Measurements from ENCODE around the gene KLHL6. TPM values are rescaled to one million over a fixed set of nuclear protein-coding genes. Genes with fewer than 3 reads are reported as not detected.
A peak's percentile ranks its signal among the peaks of the same experiment; 100 is the strongest.

Gene KLHL6
- total and polyA plus RNA-seq, 2 of the 13 experiments (the other 11 are each of a cell fraction or from before 2014, with no cell fraction given): not detected

DNA sequence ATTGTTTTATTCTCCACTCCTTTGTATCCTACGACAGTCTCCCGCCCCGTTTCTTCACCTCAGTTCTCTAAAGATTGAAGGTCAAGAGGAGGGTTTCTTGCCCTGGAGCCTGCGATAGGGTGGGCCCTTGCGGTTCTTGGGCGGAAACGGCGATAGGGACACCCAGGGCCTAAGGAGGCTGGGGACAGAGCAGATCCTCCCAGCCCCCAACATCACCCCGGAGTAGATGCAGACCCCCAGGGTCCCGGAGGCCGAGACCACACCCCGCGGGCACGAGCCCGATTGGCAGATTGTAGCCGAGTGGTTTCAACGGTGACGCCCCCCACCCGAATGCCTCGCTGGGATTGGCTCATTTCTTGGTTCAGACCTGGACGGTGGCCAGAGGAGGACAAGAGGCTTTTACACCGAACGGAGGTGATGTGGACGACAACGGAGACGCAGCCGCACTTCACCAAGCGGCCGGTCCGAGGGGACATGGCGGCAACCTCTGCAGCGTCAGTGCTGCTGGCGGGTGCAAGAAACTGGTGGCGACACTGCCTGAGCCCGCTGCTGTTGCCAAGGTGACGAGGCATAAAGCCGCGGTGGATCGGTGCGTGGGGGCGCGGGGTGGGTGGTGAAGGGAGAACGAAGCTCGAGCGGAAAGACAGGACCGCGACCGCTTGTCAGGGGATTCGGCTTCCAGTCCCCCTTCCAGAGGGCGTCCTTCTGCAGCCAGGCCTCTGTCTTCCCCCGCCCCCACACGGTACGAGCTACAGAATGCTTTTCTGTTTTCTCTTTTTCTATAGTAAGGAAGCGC lies 108.1 kb downstream of the KLHL6 start (continued):
- peak; percentile 57; the same call in 1 of the 2 replicates for TF ChIP-seq EHMT2 (IDR thresholded peaks at IDR 0.05; ENCODE audit: borderline replicate concordance, low read depth, low read length)
- TF ChIP-seq PITX1 (CRISPR knock-in tag; IDR thresholded peaks at IDR 0.05): 0 out of 2 replicates have a peak, but pooled peaks have one; percentile 63
- no peak for TF ChIP-seq ZFP37 (CRISPR knock-in tag; IDR thresholded peaks at IDR 0.05; ENCODE audit: borderline replicate concordance)
- no peak for TF ChIP-seq SRSF9 (IDR thresholded peaks at IDR 0.05; ENCODE audit: borderline replicate concordance, insufficient read depth, low read depth, low read length, poor library complexity, severe bottlenecking)
- TF ChIP-seq, protein P1, sequence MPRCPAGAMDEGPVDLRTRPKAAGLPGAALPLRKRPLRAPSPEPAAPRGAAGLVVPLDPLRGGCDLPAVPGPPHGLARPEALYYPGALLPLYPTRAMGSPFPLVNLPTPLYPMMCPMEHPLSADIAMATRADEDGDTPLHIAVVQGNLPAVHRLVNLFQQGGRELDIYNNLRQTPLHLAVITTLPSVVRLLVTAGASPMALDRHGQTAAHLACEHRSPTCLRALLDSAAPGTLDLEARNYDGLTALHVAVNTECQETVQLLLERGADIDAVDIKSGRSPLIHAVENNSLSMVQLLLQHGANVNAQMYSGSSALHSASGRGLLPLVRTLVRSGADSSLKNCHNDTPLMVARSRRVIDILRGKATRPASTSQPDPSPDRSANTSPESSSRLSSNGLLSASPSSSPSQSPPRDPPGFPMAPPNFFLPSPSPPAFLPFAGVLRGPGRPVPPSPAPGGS (CRISPR knock-in tag; IDR thresholded peaks at IDR 0.05): peak; percentile 85; the same call in 1 of the 2 replicates
- TF ChIP-seq EEA1 (CRISPR knock-in tag; IDR thresholded peaks at IDR 0.05; ENCODE audit: borderline replicate concordance): no peak
- TF ChIP-seq, protein P2, sequence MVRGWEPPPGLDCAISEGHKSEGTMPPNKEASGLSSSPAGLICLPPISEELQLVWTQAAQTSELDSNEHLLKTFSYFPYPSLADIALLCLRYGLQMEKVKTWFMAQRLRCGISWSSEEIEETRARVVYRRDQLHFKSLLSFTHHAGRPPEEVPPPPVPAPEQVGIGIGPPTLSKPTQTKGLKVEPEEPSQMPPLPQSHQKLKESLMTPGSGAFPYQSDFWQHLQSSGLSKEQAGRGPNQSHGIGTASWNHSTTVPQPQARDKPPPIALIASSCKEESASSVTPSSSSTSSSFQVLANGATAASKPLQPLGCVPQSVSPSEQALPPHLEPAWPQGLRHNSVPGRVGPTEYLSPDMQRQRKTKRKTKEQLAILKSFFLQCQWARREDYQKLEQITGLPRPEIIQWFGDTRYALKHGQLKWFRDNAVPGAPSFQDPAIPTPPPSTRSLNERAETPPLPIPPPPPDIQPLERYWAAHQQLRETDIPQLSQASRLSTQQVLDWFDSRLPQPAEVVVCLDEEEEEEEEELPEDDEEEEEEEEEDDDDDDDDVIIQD (CRISPR knock-in tag; IDR thresholded peaks at IDR 0.05; ENCODE audit: low read depth): peak; percentile 94
- peak; percentile 60; the same call in 1 of the 2 replicates for TF ChIP-seq ZNF678 (CRISPR knock-in tag; IDR thresholded peaks at IDR 0.05)
- peak; percentile 94; the same call in 1 of the 2 replicates for TF ChIP-seq FOXC1 (CRISPR knock-in tag; IDR thresholded peaks at IDR 0.05; ENCODE audit: borderline replicate concordance)
- no peak for TF ChIP-seq ZBTB1 (CRISPR knock-in tag; IDR thresholded peaks at IDR 0.05; ENCODE audit: borderline replicate concordance)
- no peak for TF ChIP-seq ZNF431 (CRISPR knock-in tag; IDR thresholded peaks at IDR 0.05; ENCODE audit: borderline replicate concordance, low read depth)
- TF ChIP-seq ZBTB7B (CRISPR knock-in tag; IDR thresholded peaks at IDR 0.05): peak; percentile 98
- no peak for TF ChIP-seq ZEB1 (IDR thresholded peaks at IDR 0.05; ENCODE audit: insufficient replicate concordance, low read depth)
- TF ChIP-seq ERF (CRISPR knock-in tag; IDR thresholded peaks at IDR 0.05): peak; percentile 80; the same call in 1 of the 2 replicates
- TF ChIP-seq, protein P3, sequence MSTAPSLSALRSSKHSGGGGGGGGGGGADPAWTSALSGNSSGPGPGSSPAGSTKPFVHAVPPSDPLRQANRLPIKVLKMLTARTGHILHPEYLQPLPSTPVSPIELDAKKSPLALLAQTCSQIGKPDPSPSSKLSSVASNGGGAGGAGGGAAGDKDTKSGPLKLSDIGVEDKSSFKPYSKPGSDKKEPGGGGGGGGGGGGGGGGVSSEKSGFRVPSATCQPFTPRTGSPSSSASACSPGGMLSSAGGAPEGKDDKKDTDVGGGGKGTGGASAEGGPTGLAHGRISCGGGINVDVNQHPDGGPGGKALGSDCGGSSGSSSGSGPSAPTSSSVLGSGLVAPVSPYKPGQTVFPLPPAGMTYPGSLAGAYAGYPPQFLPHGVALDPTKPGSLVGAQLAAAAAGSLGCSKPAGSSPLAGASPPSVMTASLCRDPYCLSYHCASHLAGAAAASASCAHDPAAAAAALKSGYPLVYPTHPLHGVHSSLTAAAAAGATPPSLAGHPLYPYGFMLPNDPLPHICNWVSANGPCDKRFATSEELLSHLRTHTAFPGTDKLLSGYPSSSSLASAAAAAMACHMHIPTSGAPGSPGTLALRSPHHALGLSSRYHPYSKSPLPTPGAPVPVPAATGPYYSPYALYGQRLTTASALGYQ (CRISPR knock-in tag; IDR thresholded peaks at IDR 0.05): peak; percentile 45; the same call in 1 of the 2 replicates
- TF ChIP-seq ZNF468 (CRISPR knock-in tag; IDR thresholded peaks at IDR 0.05): no peak
- no peak for TF ChIP-seq ESRRA (CRISPR knock-in tag; IDR thresholded peaks at IDR 0.05; ENCODE audit: low read depth)
- no peak; the same call in 1 of the 2 replicates for TF ChIP-seq JUNB (CRISPR knock-in tag; IDR thresholded peaks at IDR 0.05; ENCODE audit: borderline replicate concordance)
- peak; percentile 59; the same call in 1 of the 3 replicates for TF ChIP-seq MXI1 (IDR thresholded peaks at IDR 0.05; ENCODE audit: borderline replicate concordance, low read depth, low read length)
- TF ChIP-seq SIN3A (IDR thresholded peaks at IDR 0.05; ENCODE audit: borderline replicate concordance, low read depth, low read length): no peak
- TF ChIP-seq MAFK (conservative IDR thresholded peaks at IDR 0.05 in 1 of 2, IDR thresholded peaks at IDR 0.05 in 1 of 2; ENCODE audit: low read length in 2 of 2): no peak
- TF ChIP-seq, protein P4, sequence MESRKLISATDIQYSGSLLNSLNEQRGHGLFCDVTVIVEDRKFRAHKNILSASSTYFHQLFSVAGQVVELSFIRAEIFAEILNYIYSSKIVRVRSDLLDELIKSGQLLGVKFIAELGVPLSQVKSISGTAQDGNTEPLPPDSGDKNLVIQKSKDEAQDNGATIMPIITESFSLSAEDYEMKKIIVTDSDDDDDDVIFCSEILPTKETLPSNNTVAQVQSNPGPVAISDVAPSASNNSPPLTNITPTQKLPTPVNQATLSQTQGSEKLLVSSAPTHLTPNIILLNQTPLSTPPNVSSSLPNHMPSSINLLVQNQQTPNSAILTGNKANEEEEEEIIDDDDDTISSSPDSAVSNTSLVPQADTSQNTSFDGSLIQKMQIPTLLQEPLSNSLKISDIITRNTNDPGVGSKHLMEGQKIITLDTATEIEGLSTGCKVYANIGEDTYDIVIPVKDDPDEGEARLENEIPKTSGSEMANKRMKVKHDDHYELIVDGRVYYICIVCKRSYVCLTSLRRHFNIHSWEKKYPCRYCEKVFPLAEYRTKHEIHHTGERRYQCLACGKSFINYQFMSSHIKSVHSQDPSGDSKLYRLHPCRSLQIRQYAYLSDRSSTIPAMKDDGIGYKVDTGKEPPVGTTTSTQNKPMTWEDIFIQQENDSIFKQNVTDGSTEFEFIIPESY (CRISPR knock-in tag; IDR thresholded peaks at IDR 0.05): no peak

Measured in HepG2 (cell line).